Subcutaneous adipose tissue (tissue), 4 donors: Measurements from ENCODE around the gene TOX2. TPM values are rescaled to one million over a fixed set of nuclear protein-coding genes. Genes with fewer than 3 reads are reported as not detected.

Experiments used
- total RNA-seq, 4 donors: library from RNA; depleted of rRNA; stranded (reverse); fragments of >200 nt; gene quantifications; one replicate each; pipeline ENCODE4 v1.1.0, GENCODE V29; 2016
- TF ChIP-seq, protein P1 (sequence below): fragments of 450-650 bp; IDR thresholded peaks from one replicate; pipeline ENCODE4 v1.5.1; 2016; ENCODE audit warnings: low read depth, mild to moderate bottlenecking, control low read depth, antibody characterized with exemption, moderate library complexity

The TOX2 gene
- total RNA-seq, 4 donors from 2014 or later = 2.6 to 8.1 (median 3.1) TPM; not detected in 1

DNA sequence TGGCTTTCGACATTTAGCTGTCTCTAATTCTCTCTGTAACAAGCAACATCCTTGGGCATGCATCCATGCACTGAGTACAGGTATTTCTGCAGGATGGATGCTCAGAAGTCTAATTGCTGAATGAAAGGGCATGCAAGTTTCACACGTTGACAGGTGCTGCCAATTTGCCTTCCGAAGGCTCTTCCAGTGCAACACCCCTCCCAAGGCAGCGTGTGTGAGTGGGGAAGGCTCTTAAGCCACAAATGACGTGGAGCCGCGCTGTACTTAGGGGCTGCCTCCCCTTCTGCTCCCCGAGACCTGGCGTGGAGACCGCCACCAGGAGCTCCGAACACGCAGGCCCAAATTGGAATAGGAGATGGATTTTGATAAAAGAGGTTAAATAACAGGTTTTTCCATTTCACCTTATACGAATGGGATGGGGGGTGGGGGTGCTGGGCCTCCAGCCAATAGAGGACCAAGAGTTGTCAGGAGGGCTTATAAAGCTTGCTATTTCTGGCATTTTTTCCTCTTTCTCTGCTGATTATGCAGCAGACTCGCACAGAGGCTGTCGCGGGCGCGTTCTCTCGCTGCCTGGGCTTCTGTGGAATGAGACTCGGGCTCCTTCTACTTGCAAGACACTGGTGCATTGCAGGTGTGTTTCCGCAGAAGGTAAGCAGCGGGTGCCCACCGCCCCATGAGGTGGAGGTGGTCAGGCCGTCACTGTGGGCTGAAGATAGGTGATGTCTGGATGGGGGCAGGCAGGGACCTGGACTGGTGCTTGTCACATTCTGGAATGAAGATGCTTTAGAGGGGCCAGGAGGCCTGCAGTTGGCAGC, 30.9 kb downstream of the TOX2 start:
- TF ChIP-seq, protein P1, sequence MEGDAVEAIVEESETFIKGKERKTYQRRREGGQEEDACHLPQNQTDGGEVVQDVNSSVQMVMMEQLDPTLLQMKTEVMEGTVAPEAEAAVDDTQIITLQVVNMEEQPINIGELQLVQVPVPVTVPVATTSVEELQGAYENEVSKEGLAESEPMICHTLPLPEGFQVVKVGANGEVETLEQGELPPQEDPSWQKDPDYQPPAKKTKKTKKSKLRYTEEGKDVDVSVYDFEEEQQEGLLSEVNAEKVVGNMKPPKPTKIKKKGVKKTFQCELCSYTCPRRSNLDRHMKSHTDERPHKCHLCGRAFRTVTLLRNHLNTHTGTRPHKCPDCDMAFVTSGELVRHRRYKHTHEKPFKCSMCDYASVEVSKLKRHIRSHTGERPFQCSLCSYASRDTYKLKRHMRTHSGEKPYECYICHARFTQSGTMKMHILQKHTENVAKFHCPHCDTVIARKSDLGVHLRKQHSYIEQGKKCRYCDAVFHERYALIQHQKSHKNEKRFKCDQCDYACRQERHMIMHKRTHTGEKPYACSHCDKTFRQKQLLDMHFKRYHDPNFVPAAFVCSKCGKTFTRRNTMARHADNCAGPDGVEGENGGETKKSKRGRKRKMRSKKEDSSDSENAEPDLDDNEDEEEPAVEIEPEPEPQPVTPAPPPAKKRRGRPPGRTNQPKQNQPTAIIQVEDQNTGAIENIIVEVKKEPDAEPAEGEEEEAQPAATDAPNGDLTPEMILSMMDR = no peak

DNA sequence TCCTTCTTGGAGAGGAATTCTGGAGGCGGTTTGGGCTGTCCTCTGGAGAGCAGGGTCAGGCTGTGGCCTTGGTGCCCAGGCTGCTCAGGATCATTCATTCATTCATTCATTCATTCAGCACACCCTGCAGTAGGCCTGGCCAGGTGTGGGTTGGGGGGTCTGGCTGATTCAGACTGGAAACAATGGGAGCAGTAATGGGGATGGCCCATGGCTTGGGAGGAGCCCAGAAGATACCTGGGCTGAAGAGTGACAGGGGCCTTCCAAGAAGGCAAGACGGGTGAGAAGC, 31.5 kb downstream of the TOX2 start:
- TF ChIP-seq, protein P1 = no peak

DNA sequence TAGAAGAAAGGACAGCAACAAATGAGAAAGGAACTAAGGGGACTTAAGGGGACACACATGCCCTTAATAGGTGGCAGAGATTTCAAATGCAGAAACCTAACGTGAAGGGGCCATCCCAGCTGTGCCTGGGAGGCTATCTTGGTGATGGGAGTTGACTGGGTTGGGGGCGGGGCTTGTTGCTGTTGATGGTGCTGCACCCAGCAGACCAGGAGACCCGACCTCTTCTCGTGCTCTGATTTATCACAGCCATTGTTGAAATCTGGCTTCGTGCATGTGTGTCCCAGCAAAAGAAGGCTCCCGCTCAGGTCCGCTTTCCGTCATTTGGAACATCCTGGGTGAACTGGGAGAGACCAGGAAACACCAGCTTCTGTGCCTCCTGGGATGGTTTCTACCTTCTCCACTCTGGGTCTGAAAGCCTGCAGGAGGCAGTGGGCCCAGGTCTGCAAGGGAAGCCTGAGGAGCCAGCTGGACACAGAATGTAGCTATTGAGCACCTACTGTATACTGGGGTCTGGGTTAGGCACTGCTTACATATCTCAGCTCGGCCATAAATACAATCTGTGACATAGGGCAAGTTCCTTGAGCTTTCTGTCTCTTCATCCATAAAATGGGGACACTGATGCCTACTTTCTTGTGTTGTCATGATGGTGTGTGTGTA, 32.1 kb downstream of the TOX2 start:
- TF ChIP-seq, protein P1 = no peak

DNA sequence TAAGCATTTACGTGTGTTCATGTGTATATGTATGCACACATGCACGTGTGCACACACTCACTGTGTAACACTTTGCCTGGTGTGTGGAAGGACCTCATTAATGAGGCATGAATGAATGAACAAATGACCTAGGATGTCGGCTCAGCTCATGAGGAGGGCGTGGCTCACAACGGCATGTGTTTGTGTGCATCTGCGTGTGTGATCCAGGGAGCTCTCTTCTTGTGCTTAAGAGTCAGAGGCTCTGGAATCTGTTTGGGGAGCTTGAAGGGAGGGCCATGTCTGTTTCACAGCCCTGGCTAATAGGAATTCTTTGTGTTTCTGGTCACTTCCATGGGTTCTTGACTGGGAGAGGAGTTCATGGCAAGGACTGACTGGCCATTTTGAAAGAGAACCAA, 32.7 kb downstream of the TOX2 start:
- TF ChIP-seq, protein P1 = no peak

DNA sequence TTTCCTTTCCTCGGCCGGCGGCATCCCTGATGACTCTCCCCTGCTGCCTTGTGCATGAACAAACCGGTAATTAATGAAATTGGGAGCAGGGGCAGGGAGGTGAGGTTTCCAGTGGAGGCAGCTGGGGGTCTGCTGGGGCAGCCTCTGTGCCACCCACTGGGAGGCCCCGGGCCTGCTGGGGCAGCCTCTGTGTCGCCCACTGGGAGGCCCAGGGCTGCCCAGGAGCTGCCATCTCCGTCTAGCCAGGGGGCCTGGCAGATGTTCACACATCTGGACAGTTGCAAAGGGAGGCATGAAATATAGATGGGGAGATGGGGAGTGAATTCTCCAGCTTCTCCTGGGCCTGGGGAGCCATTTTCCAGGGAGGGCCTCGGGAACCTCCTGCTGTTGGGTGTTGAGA, 33.8 kb downstream of the TOX2 start:
- TF ChIP-seq, protein P1 = no peak

DNA sequence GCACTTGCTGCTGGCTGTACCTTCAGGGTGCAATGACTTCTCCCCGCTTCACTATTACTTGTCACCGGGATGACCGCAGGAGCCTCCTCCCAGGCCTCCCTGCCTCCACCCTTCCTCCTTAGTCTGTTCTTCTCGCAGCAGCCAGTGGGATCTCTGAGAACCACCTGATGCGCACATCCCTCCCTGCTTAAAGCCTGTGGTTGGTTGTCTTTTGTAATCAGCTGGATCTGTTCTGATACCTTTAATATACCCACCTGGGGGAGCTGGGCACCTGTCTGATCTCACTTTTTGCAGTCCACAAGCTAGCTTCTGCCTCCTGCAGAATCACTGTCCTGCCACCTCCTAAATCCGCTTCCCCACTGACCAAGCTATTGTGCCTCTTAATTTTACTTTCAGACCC, 34.6 kb downstream of the TOX2 start:
- TF ChIP-seq, protein P1 = no peak

DNA sequence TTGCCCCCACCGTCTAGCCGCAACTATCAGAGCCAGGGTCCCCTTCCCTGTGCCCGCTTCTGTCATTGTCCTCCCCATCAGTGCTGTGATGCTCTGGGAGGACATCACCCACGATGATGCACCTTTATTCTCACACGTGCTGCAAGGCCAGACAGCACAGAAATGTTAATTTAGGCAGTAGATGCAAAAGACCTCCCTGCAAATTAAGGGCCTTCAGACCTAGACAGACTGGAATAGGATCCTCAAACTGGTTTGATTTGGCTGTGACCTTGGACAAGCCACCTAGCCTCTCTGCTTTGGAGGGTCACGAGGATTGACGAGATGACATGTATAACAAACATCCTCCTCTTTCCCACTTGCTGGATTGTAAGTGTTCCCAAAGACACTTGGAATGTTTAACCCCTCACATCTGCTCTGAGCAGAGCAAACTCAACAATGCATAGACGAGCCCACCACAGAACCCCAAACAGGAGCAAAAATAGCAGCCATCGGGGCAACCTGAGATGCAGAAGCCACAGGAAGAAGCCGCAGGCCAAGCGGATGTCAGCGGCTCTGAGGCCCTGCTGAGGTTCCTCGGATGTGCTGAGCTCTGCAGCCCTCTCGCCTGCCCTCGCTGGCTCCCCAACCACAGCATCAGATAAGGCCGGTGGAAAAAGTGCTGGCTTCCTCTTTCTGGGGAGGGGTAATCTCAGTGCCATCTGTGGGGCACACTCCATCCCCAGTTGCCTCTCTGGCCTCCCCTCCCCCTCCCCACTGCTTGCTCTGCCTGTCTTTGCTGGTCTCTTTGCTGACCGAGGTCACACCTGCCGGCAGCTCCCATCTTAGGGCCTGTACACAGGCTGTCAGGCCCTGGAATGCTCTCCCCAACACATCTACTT, 35.3 kb downstream of the TOX2 start:
- TF ChIP-seq, protein P1 = no peak
